GM18498 (cell line): ENCODE measurements around the gene METTL1.
"Not testable (repeated sequence)": the region's sequence is repeated elsewhere in the genome, so short reads cannot be mapped to it uniquely, and the experiment has no call there.

Source experiments
- ATAC-seq: cut with Tn5 transposase; IDR thresholded peaks from one replicate; pipeline ENCODE4 v1.9.1; 2021; ENCODE audit warnings: mild to moderate bottlenecking, moderate library complexity; ENCODE audit not compliant: unreplicated experiment

METTL1 gene

GRCh38 chr12:57771873-57772428 is at the start of gene METTL1:
TSS of gene METTL1 (minus strand) at chr12:57772105. CDS start at chr12:57772083, 22 bp downstream.
- peak; percentile 82 for ATAC-seq

GRCh38 chr12:57821015-57821414 is 49.1 kb upstream of the METTL1 start:
- not testable (repeated sequence) for ATAC-seq

GRCh38 chr12:57820119-57820518 is 48.2 kb upstream of the METTL1 start:
- not testable (repeated sequence) for ATAC-seq

GRCh38 chr12:57817990-57818331 is 46.1 kb upstream of the METTL1 start:
- ATAC-seq = not testable (repeated sequence)

- no peak for ATAC-seq
Measured at GRCh38 chr12:57817261-57817989, 45.5 kb upstream of the METTL1 start.

GRCh38 chr12:57816855-57817151 is 44.9 kb upstream of the METTL1 start:
- ATAC-seq = no peak

GRCh38 chr12:57816001-57816854 is 44.3 kb upstream of the METTL1 start:
- ATAC-seq = no peak

GRCh38 chr12:57815177-57816000 is 43.5 kb upstream of the METTL1 start:
- no peak for ATAC-seq

- ATAC-seq = no peak
Measured at GRCh38 chr12:57813971-57814772, 42.3 kb upstream of the METTL1 start.

GRCh38 chr12:57813111-57813970 is 41.4 kb upstream of the METTL1 start:
- ATAC-seq = no peak

- ATAC-seq = no peak
Measured at GRCh38 chr12:57811028-57811755, 39.3 kb upstream of the METTL1 start.

- no peak for ATAC-seq
Measured at GRCh38 chr12:57810450-57810849, 38.5 kb upstream of the METTL1 start.

- ATAC-seq = no peak
Measured at GRCh38 chr12:57809425-57809824, 37.5 kb upstream of the METTL1 start.

- no peak for ATAC-seq
Measured at GRCh38 chr12:57808351-57808750, 36.4 kb upstream of the METTL1 start.

GRCh38 chr12:57807285-57807684 is 35.4 kb upstream of the METTL1 start:
- ATAC-seq = no peak

- no peak for ATAC-seq
Measured at GRCh38 chr12:57806677-57807076, 34.8 kb upstream of the METTL1 start.

- no peak for ATAC-seq
Measured at GRCh38 chr12:57803319-57803893, 31.5 kb upstream of the METTL1 start.

GRCh38 chr12:57802607-57803006 is 30.7 kb upstream of the METTL1 start:
- no peak for ATAC-seq
